ENCODE results near the gene PRKCB.

DNA sequence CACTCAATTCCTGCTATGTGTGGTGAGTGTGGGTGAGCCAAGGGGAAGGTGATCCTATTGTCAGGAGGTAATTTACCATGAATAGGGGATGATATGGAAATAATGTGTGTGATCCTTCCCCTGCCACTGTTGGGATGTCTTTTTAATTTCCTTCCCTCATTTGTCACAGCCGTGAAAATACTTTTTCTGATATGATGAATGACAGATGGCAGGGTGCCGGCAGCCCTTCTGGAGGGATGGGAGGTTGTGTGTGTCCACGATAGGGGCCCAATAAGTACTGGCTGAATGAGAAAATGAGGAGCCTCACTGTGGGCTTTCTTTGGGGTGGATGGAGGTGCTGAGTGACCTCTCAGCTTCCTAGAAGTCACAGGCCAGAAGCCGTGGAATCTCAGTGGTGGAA is 109.5 kb downstream of the PRKCB start:
- TF ChIP-seq, protein P1, sequence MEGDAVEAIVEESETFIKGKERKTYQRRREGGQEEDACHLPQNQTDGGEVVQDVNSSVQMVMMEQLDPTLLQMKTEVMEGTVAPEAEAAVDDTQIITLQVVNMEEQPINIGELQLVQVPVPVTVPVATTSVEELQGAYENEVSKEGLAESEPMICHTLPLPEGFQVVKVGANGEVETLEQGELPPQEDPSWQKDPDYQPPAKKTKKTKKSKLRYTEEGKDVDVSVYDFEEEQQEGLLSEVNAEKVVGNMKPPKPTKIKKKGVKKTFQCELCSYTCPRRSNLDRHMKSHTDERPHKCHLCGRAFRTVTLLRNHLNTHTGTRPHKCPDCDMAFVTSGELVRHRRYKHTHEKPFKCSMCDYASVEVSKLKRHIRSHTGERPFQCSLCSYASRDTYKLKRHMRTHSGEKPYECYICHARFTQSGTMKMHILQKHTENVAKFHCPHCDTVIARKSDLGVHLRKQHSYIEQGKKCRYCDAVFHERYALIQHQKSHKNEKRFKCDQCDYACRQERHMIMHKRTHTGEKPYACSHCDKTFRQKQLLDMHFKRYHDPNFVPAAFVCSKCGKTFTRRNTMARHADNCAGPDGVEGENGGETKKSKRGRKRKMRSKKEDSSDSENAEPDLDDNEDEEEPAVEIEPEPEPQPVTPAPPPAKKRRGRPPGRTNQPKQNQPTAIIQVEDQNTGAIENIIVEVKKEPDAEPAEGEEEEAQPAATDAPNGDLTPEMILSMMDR (IDR thresholded peaks at IDR 0.05 in 2 of 3, conservative IDR thresholded peaks at IDR 0.05 in 1 of 3; ENCODE audit: borderline replicate concordance in 1 of 3, insufficient read depth in 1 of 3, low read depth in 2 of 3, low read length in 2 of 3): no peak
- no peak for TF ChIP-seq SIN3A (IDR thresholded peaks at IDR 0.05; ENCODE audit: low read depth)
- TF ChIP-seq EZH2phosphoT487 (IDR thresholded peaks at IDR 0.05; ENCODE audit: borderline replicate concordance): no peak
- TF ChIP-seq YY1 (IDR thresholded peaks at IDR 0.05; ENCODE audit: extremely low read depth, insufficient replicate concordance, low read depth, low read length): no peak
- no peak for TF ChIP-seq CBX3 (IDR thresholded peaks at IDR 0.05; ENCODE audit: low read depth)
- no peak for TF ChIP-seq SP1 (IDR thresholded peaks at IDR 0.05; ENCODE audit: low read depth)
- no peak for TF ChIP-seq RAD21 (IDR thresholded peaks at IDR 0.05; ENCODE audit: low read depth)
- no peak for TF ChIP-seq ZFX (IDR thresholded peaks at IDR 0.05)
- TF ChIP-seq POLR2A (IDR thresholded peaks at IDR 0.05; ENCODE audit: borderline replicate concordance, extremely low read depth, insufficient read depth, insufficient read length): no peak
- TF ChIP-seq ZNF274 (IDR thresholded peaks at IDR 0.05; ENCODE audit: low read depth, low read length): no peak
- TF ChIP-seq FOSL1 (IDR thresholded peaks at IDR 0.05; ENCODE audit: low read depth): no peak

Data from HCT116 (cell line).